Esophagus squamous epithelium (tissue), 4 donors: Measurements from ENCODE around the gene CPOX.

ENCODE experiments used
- CTCF ChIP-seq, 6 experiments: fragments of 450-650 bp in 4 of 6; fragments of 200-600 bp in 2 of 6; sonication (generic) in 2 of 6; IDR thresholded peaks; one replicate each; pipeline ENCODE4 v1.5.1; 2016 to 2019; ENCODE audit warnings: antibody characterized with exemption in 6 of 6, mild to moderate bottlenecking in 4 of 6, moderate library complexity in 4 of 6
- POLR2A ChIP-seq, 4 donors: fragments of 450-650 bp; IDR thresholded peaks; one replicate each; pipeline ENCODE4 v1.6.1; 2017; ENCODE audit warnings: antibody characterized with exemption in 4 of 4, mild to moderate bottlenecking in 4 of 4, moderate library complexity in 3 of 4

GRCh38 chr3:98582042-98582441 lies 11.4 kb downstream of the CPOX start:
- TF ChIP-seq CTCF (IDR thresholded peaks at IDR 0.05), result no peak
- TF ChIP-seq POLR2A (IDR thresholded peaks at IDR 0.05), result no peak
